CD4-positive, alpha-beta T cell treated with Interleukin-4 for 1 hour (primary cell): ENCODE results near the gene KLF16.
"Not testable (repeated sequence)": the region's sequence is repeated elsewhere in the genome, so short reads cannot be mapped to it uniquely, and the experiment has no call there.

Experiments
- DNase-seq, 2 donors: peaks; one replicate each; pipeline ENCODE4 v3.0.0-alpha.2; 2020 to 2022

KLF16 gene

DNA sequence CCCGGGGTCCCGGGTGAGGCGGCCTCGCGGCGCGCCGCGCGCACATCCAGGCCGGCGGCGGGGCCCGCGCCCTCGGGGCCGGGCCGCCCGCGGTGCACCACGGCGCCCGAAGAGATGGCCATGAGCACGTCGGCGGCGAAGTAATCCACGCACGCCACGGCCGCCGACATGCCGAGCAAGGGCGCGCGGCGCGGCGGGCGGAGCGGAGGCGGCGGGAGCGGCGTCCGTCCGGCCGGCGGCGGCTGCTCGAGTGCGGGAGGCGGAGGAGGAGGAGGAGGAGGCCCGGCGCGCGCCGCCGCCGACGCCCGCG is at the start of gene KLF16:
Gene KLF16, minus strand, starts transcription at position 252 of the 310 bp plus-strand sequence. Its CDS starts 82 bp downstream, at position 170.
- no peak for DNase-seq

DNA sequence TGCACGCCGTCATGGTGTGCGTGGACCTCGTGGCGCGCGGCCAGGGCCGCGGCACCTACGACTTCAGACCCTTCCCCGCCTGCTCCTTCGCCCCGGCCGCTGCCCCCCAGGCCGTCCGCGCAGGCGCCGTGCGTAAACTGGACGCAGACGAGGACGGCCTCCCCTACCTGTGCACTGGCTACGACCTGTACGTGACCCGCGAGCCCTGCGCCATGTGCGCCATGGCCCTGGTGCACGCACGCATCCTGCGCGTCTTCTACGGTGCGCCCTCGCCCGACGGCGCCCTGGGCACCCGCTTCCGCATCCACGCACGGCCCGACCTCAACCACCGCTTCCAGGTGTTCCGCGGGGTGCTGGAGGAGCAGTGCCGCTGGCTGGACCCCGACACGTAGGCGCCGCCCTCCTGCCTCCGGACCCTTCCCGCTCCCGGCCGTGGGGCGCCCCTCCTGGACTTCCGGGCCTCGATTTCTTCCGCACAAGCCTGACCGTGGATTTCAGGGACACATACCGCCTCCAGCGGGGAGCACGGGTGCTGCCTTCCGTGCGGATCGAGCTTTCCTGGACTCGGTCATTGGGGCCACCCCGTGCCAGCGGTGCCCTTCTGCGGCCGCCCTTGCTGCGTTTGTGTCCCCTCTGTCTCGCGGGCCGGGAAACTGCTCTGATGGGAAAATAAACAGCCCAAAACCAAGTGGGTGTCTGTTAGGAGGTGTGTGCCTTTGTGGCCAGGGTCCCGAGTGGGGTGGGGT is 49.6 kb upstream of the KLF16 start:
- DNase-seq, result no peak

DNA sequence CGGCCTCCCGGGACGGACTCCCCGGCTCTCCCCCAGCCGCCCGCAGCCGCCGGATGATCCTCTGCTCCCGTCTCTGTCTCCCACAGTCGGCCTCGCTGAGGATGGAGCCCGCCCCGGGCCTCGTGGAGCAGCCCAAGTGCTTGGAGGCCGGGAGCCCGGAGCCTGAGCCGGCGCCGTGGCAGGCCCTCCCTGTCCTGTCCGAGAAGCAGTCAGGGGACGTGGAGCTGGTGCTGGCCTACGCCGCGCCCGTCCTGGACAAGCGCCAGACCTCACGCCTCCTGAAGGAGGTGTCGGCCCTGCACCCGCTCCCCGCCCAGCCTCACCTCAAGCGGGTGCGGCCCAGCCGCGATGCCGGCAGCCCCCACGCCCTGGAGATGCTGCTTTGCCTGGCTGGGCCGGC is 48.6 kb upstream of the KLF16 start:
- no peak for DNase-seq

DNA sequence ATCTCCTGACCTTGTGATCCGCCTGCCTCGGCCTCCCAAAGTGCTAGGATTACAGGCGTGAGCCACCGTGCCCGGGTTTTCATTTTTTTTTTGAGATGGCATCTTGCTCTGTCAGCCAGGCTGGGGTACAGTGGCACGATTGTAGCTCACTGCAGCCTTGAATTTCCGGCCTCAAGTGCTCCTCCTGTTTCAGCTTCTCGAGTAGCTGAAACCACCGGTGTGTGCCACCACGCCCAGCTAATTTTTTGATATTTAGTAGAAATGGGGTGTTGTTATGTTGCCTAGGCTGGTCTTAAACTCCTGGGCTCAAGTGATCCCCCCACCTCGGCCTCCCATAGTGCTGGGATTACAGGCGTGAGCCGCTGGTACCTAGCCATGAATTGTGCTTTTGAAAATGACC is 47.7 kb upstream of the KLF16 start:
- DNase-seq, result no peak

DNA sequence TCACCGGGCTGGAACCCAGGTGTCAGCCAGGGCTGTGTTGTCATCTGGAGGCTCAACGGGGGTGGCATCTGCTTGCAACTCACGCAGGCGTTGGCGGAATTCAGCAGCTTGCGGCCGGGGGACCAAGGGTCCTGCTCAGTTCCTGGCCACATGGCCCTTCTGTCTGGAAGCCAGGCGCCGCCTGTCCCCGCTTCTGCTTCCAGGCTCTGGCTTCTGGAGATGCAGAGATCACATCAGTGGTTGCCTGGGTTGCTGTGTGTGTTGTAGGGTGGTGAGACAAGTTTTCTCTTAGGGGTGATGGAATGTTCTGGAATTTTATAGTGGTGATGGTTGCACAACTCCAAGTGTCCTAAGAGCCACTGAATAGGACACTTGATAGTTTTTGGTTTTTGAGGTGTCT is 46.8 kb upstream of the KLF16 start:
- DNase-seq, result no peak

DNA sequence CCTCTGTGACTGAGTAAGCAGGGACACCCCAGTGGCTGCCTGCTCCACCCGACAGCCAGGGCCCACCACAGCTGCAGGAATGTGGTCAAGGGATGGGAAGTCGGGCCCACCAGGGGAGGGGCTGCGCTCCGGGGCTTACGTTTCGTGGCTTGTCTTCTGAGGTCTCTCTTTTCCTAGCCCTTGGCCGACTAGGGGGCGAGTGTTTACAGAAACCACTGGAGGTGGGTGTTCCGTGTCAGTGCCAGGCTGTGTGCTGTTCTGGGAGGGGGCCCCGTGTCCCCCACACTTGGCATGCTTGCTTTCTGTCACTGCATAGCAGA is 46.3 kb upstream of the KLF16 start:
- no peak for DNase-seq

DNA sequence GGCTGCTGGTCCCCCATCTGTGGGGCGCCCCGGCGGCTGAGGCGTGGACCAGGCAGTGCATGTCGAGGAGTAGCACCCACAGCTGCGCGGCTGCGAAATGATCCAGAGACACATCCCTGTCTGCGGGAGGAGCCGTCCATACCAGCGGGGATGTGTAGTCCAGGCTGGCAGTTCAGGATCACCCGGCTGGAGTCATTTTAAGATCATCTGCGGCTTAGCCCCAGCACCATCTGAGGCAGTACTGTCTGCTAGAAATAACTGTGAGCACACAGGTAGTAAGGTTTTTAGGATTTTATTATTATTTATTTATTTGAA is 44.9 kb upstream of the KLF16 start:
- no peak for DNase-seq

DNA sequence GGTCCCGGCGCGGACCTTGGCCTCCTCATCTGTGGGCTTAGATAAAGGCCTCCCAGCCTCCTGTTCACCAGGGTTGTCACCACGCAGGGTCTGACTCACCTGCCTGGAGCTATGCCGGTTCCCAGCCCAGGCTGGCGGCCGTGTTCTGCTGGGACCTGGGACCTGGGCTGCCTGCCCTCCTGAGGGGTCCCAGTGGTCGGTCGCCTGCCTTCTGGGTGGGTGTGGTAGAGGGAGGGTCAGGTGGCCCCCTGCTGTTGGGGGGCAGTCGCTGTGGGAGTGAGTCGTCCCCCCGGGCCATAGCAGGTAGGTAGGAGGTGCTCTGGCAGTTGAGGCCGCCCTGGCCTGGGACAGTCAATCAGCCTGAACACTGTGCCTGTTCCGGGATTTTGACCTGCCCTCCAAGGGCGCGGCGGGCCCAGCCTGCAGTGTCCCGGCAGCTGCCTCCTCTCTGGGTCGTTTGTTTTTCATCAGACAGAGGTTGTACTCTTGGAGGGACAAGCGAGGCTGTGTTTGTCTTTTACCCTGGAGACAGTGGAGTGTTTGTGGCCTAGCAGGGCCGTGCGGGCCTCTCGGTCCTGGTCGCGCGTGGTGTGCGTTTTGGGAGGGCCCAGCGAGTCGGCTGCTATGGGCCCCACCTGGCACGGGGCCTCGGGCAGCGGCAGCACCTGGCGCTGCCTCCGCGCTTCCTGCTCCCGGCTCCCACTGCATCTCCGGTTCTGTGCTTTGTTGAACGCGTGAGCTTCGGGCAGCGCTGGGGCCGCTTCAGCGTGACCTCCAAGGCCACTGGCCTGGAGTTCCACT is 44.4 kb upstream of the KLF16 start:
- no peak for DNase-seq

DNA sequence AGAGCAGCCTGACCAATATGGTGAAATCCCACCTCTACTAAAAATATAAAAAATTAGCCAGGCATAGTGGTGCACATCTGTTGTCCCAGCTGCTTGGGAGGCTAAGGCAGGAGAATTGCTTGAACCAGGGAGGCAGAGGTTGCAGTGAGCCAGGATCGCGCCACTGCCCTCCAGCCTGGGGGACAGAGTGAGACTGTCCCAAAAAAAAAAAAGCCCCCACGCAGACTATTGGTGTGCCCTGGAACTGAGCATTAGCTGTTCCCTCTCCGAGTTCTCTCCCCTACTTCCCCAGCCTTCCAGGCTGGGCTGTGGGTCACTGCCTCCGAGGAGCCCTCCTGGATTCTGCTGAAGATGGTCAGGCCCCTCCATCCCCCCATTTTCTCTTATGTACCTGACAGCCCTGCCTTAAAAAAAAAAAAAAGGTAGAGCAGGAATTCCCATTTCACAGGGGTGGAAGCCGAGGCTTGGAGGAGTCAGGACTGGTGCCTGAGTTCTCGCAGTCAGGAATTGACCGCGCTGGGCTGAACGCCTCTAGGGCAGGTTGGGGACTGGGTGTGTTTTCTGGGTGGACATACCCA is 43.7 kb upstream of the KLF16 start:
- no peak for DNase-seq

DNA sequence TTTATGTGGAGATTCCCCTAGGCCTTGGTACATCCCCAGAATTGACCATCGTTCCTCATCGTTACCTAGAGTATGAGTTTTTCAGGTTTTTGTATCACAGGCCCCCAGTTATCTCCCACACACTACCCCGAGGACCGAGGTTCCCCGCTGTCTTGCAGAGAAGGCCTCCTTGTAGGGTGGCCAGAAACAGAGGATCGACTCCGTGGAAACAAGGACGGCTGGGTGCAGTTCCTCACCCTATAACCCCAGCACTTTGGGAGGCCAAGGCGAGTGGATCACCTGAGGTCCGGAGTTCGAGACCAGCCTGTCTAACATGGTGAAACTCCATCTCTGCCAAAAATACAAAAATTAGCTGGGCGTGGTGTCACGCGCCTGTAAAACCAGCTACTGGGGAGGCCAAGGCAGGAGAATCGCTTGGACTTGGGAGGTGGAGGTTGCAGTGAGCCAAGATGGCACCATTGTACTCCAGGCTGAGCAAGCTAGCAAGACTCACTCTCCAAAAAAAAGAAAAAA is 42.5 kb upstream of the KLF16 start:
- DNase-seq, result no peak

DNA sequence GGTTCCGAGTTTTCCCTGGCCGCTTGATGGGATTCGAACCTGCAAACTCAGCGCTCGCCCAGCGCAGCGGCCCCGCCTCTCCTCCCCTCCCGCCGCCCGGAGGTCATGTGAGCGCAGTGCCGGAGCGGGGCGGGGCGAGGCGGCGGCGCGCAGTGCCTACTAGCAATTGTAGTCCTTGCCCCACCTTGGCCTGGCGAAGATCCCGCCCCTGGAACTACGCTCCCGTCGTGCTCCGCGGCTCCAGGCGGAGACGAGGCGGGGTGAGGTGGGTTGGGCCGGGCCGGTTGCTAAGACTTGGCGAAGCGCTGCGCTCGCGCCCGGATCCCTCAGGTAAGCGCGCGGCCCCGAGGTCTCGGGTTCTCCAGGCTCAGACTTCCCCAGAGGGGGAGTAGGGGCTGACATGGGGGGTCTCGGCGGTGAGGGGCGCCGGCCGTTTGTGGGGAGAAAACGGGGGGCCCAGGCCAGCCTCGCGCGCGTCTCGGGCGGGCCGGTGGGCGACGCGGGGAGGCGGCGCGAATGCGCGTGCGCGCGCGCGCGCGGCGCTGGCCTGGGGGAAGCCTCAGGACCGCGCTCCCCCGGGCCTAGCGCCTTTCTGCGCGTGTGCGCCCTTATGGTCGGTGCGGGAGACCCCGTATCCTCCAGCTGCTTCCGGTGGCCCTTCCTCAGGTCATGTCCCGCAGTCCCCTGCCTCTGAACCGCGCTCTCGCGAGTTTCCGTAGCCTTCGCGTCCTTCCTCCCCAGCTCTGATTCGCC is 41.9 kb upstream of the KLF16 start, which contains the start of the genes ADAT3 and SCAMP4:
Gene ADAT3, plus strand, starts transcription at position 290 of the 753 bp plus-strand sequence. CDS start 6,649 bp downstream, outside the sequence.
Gene SCAMP4, plus strand, starts transcription at position 290 of the 753 bp plus-strand sequence. CDS start 9,621 bp downstream, outside the sequence.
- peak; percentile 99 for DNase-seq

DNA sequence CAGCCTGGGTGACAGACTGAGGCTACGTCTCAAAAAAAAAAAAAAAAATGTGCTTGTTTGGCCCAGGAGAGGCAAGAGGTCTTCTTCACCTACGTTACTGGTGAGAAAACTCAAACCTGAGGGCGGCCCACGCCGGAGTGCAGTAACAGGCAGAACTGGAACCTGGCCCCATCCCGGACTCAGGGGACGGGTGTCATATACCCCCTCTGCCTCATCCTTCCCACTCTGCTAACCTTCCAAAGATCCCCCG is 41.4 kb upstream of the KLF16 start:
- no peak for DNase-seq

DNA sequence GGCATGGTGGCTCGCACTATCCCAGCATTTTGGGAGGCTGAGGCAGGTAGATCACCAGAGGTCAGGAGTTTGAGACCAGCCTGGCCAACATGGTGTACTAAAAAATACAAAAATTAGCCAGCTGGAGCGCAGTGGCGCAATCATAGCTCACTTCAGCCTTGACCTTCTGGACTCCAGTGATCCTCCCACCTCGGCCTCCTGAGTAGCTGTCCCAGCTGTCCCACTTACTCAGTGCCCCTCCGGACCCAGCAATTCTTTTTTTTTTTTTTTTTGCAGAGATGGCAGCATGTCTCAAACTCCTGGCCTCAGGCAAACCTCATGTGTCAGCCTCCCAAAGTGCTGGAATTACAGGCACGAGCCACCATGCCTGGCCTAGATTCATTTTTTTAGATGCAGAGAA is 39.5 kb upstream of the KLF16 start:
- DNase-seq, result no peak

DNA sequence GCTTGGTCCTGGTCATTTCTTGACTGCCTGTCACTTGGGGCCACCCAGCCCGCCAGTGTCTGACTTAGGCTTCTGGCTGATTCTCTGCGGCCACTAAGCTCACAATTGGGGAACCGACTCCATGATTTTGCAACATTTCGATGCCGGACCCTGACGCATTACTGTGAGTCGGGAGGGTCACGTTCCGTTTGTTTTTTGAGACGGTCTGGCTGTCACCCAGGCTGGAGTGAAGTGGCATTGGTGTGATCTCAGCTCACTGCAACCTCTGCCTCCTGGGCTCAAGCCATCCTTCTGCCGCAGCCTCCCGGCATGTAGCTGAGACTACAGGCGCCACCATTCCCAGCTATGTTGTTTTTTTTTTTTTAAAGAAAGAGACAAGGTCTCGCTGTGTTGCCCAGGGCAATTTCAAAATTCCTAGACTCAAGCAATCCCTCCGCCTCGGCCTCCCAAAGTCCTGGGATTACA is 38.6 kb upstream of the KLF16 start:
- DNase-seq, result peak in 1 of 2 donors; percentile 80

DNA sequence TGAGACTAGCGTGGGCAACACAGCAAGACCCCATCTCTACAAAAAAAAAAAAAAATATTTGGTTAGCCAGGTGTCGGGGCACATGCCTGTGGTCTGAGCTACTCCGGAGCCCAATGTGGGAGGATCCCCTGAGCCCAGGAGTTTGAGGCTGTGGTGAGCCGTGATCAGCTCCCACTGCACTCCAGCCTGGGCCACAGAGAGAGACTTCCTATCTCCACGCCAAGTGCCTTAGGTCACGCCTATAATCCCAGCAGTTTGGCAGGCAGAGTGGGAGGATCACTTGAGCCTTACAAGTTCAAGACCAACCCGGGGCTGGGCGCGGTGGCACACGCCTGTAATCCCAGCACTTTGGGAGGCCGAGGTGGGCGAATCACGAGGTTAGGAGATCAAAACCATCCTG is 33.1 kb upstream of the KLF16 start:
- no peak for DNase-seq

DNA sequence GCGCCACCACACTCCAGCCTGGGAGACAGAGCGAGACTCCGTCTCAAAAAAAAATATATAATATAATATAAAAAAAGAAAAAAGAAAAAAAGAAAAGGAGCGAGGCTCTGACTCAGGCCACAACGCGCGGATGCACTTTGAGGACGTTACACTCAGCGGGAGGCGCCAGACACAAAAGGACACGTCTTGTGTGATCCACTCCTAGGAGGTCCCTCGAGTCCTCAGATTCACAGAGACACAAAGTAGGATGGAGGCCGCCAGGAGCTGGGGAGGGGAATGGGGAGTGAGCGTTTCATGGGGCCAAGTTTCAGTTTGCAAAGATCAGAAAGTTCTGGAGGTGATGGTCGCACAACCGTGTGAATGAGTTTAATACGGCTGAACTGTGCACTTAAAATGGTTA is 30.4 kb upstream of the KLF16 start:
- DNase-seq, result no peak

DNA sequence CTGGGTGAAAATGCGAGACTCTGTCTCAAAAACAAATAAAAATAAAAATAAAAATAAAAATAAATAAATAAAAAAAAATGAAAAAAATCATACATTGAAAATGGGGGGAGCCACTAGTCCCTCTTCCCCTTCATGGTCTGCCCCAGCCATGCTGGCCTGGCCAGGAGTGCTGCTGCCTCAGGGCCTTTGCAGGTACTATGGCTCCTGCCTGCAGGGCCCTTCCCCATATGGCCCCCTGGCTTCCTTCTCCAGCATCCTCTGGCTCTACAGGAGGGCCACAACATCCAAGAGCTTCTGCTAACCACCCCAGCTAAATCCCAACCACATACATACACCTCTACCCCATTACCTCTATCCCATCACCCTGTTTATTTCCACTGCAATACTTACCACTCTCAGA is 26.5 kb upstream of the KLF16 start:
- DNase-seq, result no peak

DNA sequence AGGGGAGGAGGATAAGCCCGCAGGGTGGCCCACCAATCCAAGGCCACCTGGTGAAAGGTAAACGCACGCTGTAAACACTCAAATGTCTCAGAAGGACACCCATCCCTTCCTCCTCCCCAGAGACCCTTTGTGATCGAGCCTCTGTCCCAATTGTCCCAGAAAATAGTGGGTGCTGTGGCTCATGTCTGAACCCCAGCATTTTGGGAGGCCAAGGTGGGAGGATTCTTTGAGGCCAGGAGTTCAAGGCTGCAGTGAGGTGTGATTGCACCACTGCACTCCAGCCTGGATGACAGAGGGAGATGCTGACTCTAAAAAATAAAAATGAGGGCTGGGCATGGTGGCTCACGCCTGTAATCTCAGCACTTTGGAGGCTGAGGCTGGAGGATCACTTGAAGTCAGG is 25.0 kb upstream of the KLF16 start:
- no peak for DNase-seq

DNA sequence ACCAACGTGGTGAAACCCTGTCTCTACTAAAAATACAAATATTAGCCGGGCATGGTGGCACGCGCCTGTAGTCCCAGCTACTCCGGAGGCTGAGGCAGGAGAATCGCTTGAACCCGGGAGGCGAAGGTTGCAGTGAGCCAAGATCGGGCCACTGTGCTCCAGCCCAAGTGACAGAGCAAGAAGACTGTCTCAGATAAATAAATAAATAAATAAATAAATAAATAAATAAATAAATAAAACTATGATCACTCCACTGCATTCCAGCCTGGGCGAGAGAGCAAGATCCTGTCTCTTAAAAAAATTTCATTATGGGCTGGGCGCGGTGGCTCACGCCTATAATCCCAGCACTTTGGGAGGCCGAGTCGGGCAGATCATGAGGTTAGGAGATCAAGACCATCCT is 23.0 kb upstream of the KLF16 start:
- DNase-seq, result not testable (repeated sequence)

DNA sequence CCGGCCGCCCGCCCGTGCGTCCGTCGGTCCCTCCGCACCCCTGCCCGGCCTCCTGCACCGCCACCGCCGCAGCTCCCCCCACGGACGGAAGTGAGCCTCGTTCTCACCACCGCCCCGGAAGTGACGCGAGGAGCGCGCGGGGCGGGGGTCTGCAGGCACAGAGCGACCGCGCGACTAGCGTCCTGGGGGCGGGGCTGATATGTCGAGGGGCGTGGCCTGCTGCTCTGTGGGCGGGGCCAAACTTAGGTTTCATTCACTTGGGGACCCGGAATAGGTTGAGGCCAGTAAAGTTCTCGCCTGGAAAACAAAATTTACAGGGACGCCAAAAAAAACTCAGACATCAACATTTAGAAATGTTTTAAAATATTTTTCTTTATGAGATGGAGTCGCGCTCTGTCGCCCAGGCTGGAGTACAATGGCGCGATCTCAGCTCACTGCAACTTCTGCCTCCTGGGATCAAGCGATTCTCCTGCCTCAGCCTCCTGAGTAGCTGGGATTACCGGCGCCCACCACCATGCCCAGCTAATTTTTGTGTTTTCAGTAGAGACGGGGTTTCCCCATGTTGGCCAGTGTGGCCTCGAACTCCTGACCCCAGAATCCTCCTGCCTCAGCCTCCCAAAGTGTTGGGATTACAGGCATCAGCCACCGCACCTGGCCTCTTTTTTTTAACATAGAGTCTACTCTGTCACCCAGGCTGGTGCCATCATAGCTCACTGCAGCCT is 22.2 kb upstream of the KLF16 start, which contains the start of gene ABHD17A:
Gene ABHD17A, minus strand, starts transcription at position 99 of the 722 bp plus-strand sequence. CDS start 3,930 bp downstream, outside the sequence.
- DNase-seq, result peak; percentile 94 to 95

DNA sequence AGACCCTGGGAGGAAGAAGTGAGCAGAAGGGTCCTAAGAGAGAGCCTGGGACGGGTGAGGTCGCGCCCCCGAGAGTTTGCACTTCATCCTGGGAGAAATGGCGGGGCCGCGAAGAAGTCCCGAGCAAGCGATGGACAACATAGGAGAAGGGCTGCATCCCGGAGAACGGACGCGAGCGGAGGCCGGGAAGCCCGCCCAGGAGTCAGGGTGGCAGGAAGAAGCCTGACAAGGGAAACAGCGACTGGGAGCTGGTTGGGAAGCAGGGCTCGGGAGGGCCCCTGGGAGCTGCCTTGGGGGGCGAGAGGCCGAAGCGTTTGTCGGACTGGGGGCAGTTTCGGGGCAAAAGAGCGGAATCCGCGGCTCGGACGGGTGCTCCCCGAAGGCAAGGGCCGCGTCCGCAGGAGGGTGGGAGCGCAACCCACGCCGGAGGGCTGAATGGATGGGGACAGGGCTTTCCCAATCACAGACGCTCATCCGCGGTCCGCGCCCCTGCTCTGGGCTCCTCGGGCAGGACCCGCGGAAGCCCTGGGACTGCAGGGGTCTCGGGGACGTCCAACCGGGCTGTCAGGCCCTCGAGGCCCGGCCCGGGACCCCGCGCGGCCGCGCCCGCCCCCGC is 21.4 kb upstream of the KLF16 start:
- DNase-seq, result no peak

DNA sequence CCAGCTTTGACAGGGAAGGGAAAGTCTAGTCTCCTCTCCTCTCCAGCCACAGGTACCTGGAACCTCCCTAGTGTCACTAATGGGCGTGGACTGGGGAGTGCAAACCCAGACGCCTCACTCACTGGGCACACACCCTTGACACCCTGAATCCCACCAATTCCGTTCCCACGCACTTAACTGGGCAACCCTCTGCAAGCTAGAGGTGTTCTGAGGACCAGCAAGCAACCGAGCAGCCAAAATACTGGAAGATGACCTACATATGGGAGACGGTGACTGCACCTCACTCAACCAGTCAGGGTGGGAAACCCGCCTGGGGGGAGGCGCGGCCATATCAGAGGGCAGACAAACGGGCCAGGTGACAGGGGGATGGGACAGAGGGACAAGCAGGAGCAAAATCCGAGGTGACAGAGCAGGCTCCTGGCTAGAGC is 20.9 kb upstream of the KLF16 start:
- peak; percentile 60 to 71 for DNase-seq
